ENCODE measurements around the gene OLA1.

OLA1 gene

GRCh38 chr2:174121612-174122011, 126.7 kb downstream of the OLA1 start:
- FAIRE-seq (no peak), DNase-seq (ENCODE audit: low spot score) (no peak)

GRCh38 chr2:174121175-174121574, 127.2 kb downstream of the OLA1 start:
- FAIRE-seq: no peak
- no peak for DNase-seq (ENCODE audit: low spot score)

GRCh38 chr2:174120346-174120745, 128.0 kb downstream of the OLA1 start:
- DNase-seq (ENCODE audit: low spot score) (peak; percentile 18), FAIRE-seq (no peak)

DNA sequence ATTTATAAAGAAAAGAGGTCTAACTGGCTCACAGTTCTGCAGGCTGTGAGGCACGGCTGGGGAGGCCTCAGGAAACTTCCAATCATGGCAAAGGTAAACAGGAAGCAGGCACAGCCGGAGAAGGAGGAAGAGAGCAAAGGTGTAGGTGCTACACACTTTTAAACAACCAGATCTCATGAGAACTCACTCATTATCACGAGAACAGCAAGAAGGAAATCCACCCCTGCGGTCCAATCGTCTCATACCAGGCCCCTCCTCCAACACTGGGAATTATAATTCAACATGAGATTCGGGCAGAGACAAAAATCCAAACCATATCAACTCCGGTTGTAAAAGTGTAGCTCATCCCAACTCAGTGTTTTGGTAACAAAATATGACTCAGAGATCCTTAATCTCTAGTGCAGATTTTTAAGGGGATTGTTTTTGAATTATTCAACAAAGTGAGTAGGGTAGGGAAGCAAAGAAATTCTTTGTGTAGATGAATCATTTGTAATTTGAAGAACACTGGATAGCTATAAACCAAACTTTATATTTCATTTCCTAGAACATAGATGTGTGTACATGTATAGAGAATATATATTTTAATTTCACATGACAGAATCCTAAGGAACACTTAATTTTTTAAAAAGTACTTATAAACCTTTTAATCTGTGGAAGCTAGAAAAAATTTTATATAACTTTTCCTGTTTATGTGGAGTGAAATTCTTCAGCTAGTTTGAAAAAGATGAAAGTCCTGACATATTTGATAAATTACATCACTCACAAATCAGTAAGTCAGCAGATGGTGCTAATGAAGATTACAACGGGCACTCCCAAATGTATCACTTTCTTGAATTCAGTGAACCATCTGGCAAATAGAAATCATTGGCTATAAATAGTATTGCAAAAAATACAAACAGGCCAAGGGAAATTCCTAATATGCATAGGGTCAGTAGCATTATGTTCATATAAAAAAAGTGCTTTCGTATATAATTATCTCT, 130.1 kb downstream of the OLA1 start:
- peak; percentile 27 for DNase-seq (ENCODE audit: low spot score)
- FAIRE-seq: no peak

- DNase-seq (ENCODE audit: low spot score) (no peak), FAIRE-seq (peak; percentile 63)
Observed at GRCh38 chr2:174112073-174112472, 136.3 kb downstream of the OLA1 start.

DNA sequence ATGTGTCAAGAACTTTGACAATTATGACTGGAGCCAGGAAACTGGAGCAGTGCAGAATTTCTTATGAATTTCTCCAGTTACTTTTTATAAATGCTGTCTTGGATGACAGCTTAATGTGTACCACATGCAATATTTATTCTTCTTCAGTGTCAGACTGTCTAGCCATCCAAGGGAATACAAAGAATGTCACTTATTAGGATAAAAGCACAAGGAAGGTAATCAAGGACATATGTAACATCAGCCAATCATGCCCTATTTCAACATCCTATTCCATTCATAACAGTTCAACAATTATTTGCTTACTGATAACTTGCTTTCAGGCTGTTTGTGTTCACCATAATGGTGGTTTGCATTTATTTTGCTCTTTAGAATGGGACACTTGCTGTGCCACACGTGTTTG, 139.8 kb downstream of the OLA1 start:
- no peak for DNase-seq (ENCODE audit: low spot score)
- no peak for FAIRE-seq

- FAIRE-seq: no peak
- no peak for DNase-seq (ENCODE audit: low spot score)
Observed at GRCh38 chr2:174106736-174107135, 141.6 kb downstream of the OLA1 start.

DNA sequence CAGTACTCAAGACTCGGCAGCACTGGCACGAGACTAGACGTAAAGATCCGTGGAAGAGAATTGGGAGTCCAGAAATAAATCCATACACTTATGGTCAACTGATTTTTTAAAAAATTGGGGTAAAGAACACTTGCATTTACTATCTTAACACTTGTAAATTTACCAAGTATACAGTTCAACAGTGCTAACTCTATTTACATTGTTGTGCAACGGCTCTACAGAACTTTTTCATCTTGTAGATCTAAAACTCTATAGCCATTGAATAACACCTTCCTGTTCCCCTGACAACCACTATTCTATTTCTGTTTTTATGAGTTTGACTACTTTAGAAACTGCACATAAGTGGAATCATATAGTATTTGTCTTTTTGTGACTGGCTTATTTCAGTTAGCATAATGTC, 153.8 kb downstream of the OLA1 start:
- DNase-seq (ENCODE audit: low spot score) (no peak), FAIRE-seq (no peak)

- DNase-seq (ENCODE audit: low spot score) (no peak), FAIRE-seq (no peak)
Observed at GRCh38 chr2:174090476-174090875, 157.9 kb downstream of the OLA1 start.

- DNase-seq (ENCODE audit: low spot score): no peak
- FAIRE-seq: no peak
Observed at GRCh38 chr2:174088706-174089460, 159.4 kb downstream of the OLA1 start.

DNA sequence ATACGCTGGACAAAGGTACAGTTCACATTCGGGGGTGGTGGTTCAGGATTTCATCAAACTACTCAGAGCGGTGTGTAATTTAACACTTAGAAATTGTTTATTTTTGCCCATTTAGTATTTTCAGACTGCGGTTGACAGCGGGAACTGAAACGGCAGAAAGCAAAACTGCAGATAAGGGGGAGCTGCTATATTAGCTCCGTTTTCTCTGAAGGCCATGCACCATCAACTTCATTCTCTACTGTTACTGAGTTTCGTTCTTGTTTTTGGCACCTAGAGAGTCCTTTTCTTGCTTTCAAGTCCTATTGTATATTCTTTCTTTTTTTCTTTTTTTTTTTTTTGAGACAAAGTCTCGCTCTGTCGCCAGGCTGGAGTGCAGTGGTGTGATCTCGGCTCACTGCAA, 161.6 kb downstream of the OLA1 start:
- FAIRE-seq: no peak

DNA sequence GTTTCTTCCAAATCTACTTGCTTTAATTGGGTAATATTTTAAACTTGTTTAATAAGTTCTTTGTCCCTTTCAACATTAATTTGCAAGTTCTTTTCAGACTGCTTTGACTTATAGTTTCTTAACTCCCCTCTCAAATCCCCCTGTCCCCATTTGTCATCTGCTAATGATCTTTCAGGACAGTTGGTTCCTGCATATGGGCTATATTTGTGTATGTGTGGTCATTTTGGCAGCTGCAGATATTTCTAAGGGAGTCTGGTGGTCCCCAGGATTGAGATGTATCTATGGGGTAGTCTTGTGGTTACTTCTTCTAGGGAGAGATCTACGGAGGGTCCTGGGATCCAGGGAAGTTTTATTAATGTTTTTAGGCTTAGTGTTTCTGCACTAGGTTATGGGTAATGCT, 162.6 kb downstream of the OLA1 start:
- FAIRE-seq: no peak
- DNase-seq (ENCODE audit: low spot score): no peak

More for the DNA sequence above, 161.6 kb downstream of the OLA1 start:
- no peak for DNase-seq (ENCODE audit: low spot score)

GRCh38 chr2:174083843-174084458, 164.4 kb downstream of the OLA1 start:
- DNase-seq (ENCODE audit: low spot score) (no peak), FAIRE-seq (no peak)

DNA sequence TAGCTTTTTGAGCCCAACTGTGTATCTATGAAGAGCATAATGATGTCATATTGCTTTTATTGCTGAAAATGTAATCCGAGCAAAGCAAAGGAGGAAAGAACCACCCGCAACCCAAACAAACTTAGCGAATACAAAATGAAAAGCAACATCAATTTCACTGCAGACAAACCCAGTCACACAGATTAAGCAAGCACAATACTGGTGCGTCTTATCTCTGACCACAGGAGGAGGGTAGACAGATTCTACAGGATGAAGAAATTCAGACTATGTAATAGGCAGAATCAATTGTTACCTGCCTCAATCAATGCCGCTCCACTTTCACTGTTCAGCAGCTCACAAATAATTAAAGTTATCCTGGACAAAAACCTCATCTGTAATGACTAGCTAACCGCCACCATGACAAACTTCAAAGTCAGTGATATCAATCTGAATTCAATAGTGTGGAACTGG, 167.6 kb downstream of the OLA1 start:
- DNase-seq (ENCODE audit: low spot score): no peak
- no peak for FAIRE-seq

DNA sequence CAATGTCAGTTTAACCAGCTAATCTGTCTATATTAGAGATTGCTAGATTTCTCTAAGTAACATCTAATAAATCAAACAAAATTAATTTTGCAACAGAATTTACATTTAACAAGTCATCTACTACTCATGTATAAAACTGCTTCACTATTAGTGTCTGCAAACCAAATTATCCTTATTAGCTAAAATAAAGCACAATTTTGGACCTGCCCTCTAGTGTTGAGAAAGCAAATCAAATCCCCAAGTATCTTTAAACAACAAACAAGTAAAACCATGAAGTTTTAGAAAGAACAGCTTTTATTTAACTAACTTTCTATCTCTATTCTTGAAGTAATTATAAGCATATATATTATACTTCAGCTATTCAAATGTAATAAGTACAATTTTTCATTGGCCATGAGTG, 170.1 kb downstream of the OLA1 start:
- DNase-seq (ENCODE audit: low spot score): no peak
- FAIRE-seq: no peak

GRCh38 chr2:174076975-174077374, 171.4 kb downstream of the OLA1 start:
- no peak for DNase-seq (ENCODE audit: low spot score)
- no peak for FAIRE-seq

GRCh38 chr2:174076040-174076439, 172.3 kb downstream of the OLA1 start:
- DNase-seq (ENCODE audit: low spot score): no peak
- FAIRE-seq: no peak

GRCh38 chr2:174074831-174075230, 173.5 kb downstream of the OLA1 start:
- DNase-seq (ENCODE audit: low spot score) (no peak), FAIRE-seq (no peak)

DNA sequence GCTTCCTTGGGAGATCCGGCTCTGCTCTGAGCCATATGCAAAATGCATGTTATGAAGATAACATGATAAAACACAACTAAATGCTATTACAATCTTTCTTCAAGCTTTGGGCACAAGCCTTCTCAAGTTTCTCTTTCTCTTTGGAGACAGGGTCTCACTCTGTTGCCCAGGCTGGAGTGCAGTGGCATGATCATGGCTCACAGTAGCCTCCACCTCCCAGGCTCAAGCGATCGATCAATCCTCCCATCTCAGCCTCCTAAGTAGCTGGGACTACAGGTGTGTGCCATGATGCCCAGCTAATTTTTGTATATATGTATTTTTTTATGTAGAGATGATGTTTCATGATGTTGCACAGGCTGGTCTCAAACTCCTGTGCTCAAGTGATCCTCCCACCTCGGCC, 175.5 kb downstream of the OLA1 start:
- FAIRE-seq (no peak), DNase-seq (ENCODE audit: low spot score) (no peak)

- DNase-seq (ENCODE audit: low spot score) (no peak), FAIRE-seq (no peak)
Observed at GRCh38 chr2:174072069-174072468, 176.3 kb downstream of the OLA1 start.

DNA sequence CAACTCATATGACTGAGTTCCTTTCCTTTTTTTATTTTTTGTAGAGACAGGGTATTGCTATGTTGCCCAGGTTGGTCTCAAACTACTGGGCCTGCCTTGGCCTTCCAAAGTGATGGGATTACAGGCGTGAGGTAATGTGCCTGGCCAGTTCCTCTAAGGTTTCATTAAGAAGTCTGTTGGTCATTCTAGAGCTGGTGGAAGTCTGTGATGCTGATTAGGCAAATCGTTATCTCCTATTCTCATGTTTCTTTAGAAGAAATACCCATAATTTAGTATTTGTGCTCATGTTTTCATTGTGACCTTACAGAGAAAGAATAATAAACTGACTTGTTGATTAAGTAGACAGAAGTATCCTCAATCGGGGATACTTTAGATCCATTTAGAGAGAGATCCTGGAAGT, 177.0 kb downstream of the OLA1 start:
- DNase-seq (ENCODE audit: low spot score): no peak
- no peak for FAIRE-seq

DNA sequence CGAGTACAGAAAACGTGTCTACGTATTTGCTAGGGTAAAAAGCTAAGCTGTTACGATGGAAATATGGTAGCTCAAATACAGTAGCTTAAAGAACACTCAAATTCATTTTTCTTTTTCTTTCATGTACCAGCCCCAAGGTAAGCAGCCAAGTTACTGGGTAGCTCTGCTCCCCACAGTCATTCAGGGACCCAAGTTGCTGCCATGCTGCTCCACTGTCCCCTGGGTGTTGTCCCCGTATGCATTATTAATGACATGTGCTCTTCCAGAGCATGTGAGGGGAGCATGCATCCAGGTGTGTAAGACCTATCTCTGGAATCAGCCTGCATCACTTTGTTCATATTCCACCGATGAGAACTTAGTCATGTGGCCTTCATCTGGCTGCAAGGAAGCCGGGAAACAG, 178.1 kb downstream of the OLA1 start:
- FAIRE-seq (no peak), DNase-seq (ENCODE audit: low spot score) (no peak)

All from urothelium cell line (cell line).